OCI-LY1 (cell line): Measurements from ENCODE around the gene BTBD19.

ENCODE experiments used
- EZH2 ChIP-seq: fragments of 200-600 bp; sonication (generic), shearing (Covaris generic); IDR thresholded peaks from 2 replicates; pipeline ENCODE4 v1.8.0; 2017; ENCODE audit warnings: borderline replicate concordance, mixed run types, mild to moderate bottlenecking, antibody characterized with exemption, low read length, moderate library complexity, mixed read lengths
- TF ChIP-seq, protein P1 (sequence below): fragments of 200-600 bp; sonication (generic), shearing (Covaris generic); IDR thresholded peaks from 2 replicates; pipeline ENCODE4 v1.5.1; 2017; ENCODE audit warnings: mild to moderate bottlenecking, antibody characterized with exemption, low read length, moderate library complexity, mixed read lengths

DNA sequence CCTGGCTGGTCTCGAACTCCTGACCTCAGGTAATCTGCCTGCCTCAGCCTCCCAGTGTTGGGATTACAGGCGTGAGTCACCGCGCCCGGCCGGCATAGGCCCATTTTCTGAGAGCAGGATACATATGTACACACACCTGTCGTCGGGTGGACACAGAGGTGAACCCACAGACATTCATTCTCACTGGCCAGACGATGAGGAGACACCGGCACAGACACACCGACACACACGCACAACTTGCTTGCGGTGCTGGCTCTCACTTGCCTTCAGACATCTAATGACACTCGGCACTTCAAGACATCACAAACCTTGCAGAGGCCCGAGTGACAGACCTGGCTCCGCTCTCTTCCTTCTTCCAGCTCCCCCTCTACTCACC, 34.2 kb downstream of the BTBD19 start:
- TF ChIP-seq, protein P1, sequence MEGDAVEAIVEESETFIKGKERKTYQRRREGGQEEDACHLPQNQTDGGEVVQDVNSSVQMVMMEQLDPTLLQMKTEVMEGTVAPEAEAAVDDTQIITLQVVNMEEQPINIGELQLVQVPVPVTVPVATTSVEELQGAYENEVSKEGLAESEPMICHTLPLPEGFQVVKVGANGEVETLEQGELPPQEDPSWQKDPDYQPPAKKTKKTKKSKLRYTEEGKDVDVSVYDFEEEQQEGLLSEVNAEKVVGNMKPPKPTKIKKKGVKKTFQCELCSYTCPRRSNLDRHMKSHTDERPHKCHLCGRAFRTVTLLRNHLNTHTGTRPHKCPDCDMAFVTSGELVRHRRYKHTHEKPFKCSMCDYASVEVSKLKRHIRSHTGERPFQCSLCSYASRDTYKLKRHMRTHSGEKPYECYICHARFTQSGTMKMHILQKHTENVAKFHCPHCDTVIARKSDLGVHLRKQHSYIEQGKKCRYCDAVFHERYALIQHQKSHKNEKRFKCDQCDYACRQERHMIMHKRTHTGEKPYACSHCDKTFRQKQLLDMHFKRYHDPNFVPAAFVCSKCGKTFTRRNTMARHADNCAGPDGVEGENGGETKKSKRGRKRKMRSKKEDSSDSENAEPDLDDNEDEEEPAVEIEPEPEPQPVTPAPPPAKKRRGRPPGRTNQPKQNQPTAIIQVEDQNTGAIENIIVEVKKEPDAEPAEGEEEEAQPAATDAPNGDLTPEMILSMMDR, result no peak
- TF ChIP-seq EZH2, result no peak
